ENCODE data around the gene GGA1.

DNA sequence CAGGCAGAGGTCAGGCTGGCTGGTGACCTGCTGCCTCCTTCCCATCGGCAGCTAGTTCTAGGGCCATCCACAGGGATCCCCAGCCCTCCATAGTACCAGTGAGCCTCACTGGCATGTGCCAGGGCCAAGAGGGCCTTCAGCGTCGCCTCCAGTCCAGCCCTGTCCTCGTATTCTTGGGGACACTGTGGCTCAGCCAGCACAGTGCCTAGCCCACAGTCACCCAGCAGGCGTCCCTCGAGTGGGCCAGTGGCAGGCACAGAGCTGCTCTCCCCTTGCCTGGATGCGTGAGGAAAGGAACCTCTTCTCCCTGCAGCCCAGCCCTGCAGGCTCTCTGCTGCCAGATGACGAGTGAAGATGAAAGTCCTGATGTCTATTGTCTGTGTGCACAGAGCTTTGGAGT, 20.2 kb downstream of the GGA1 start:
- TF ChIP-seq CTCF (IDR thresholded peaks at IDR 0.05; ENCODE audit: borderline replicate concordance, extremely low read depth, low read length, poor library complexity, severe bottlenecking) (no peak), EZH2 (IDR thresholded peaks at IDR 0.05; ENCODE audit: borderline replicate concordance, low read depth, low read length, severe bottlenecking) (no peak)

Data from DND-41 (cell line).